ENCODE results near the gene CFAP107.

CFAP107 gene

DNA sequence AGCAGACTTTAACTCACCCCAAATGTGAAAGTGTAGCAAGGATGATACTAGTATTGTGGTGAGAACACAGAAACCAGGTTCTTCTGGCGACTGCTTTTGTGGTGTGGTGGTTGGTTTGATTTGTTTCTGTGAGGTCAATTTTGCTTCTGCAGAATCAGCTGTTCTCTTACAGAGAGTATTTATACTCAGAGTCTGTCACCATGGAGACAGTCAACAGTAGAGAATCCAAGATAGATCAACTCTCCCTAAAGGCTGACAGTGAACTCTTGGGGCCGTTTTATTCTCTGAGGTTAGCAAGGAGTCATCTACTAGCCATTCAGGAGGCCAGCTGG lies at the start of gene CFAP107:
TSS of gene CFAP107 (plus strand) at position 209 of the 332 bp plus-strand sequence. CDS start 231 bp downstream, outside the sequence.
- DNase-seq (ENCODE audit: low read depth), result no peak
- H3K4me3 ChIP-seq (ENCODE audit: control insufficient read depth, low read depth, low read length), result no peak within 1 kb of the TSS
- no peak for TF ChIP-seq CTCF (IDR thresholded peaks at IDR 0.05; ENCODE audit: control insufficient read depth, insufficient read depth, low read depth, low read length, missing control alignments)

GRCh38 chr1:12696658-12697057 lies 49.3 kb upstream of the CFAP107 start:
- no peak for TF ChIP-seq CTCF (IDR thresholded peaks at IDR 0.05; ENCODE audit: control insufficient read depth, insufficient read depth, low read depth, low read length, missing control alignments)
- no peak for DNase-seq (ENCODE audit: low read depth)
- no peak overlapping the region for H3K4me3 ChIP-seq (ENCODE audit: control insufficient read depth, low read depth, low read length)

GRCh38 chr1:12697397-12697796 lies 48.6 kb upstream of the CFAP107 start:
- no peak for TF ChIP-seq CTCF (IDR thresholded peaks at IDR 0.05; ENCODE audit: control insufficient read depth, insufficient read depth, low read depth, low read length, missing control alignments)

GRCh38 chr1:12703821-12704451 lies 42.1 kb upstream of the CFAP107 start:
- no peak for TF ChIP-seq CTCF (IDR thresholded peaks at IDR 0.05; ENCODE audit: control insufficient read depth, insufficient read depth, low read depth, low read length, missing control alignments)
- H3K4me3 ChIP-seq (ENCODE audit: control insufficient read depth, low read depth, low read length), result no peak overlapping the region
- DNase-seq (ENCODE audit: low read depth), result no peak

More at GRCh38 chr1:12697397-12697796, 48.6 kb upstream of the CFAP107 start:
- DNase-seq (ENCODE audit: low read depth), result no peak
- H3K4me3 ChIP-seq (ENCODE audit: control insufficient read depth, low read depth, low read length), result no peak overlapping the region

- no peak overlapping the region for H3K4me3 ChIP-seq (ENCODE audit: control insufficient read depth, low read depth, low read length)
- no peak for TF ChIP-seq CTCF (IDR thresholded peaks at IDR 0.05; ENCODE audit: control insufficient read depth, insufficient read depth, low read depth, low read length, missing control alignments)
- DNase-seq (ENCODE audit: low read depth), result no peak
These were observed 39.9 kb upstream of the CFAP107 start for GRCh38 chr1:12706061-12706460.

DNA sequence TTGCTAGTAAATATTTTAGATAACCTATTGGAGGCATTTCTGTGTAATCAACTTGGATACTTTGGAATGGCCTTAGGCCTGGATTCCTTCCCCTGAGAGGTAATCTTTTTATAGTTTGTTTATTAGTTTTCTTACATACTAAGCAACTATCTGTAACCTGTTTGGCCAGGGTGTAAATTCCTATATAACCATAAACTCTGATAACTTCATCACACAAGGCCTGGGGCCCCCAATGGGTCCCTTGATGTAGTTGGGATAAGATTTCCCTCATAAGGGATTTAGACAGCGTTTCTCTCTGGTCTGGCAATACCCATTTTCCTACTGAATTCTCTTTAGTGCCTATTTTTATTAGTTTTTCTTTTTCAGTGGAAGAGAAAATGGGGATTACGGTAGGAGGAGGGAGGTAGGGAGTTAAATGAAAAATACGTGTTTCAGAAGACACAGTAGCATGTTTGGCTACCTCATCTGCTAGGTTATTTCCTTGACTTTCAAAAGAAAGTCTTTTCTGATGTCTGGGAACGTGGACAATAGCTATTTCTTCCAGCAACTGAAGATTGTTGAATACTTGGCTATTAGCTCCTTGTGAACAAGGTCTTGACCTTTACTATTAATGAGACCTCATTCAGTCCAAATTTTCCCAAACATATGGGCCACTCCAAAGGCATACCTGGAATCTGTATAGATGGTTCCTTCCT lies 37.5 kb upstream of the CFAP107 start:
- no peak overlapping the region for H3K4me3 ChIP-seq (ENCODE audit: control insufficient read depth, low read depth, low read length)
- no peak for DNase-seq (ENCODE audit: low read depth)
- TF ChIP-seq CTCF (IDR thresholded peaks at IDR 0.05; ENCODE audit: control insufficient read depth, insufficient read depth, low read depth, low read length, missing control alignments), result no peak

All from AG09309 (cell line).